Activated CD8-positive, alpha-beta memory T cell treated with anti-CD3 and anti-CD28 coated beads, Interleukin-2, amount 50 U/mL, for 1 hour (primary cell): ENCODE data around the gene GK.
A peak's percentile ranks its signal among the peaks of the same experiment; 100 is the strongest.
"Not testable (repeated sequence)": the region's sequence is repeated elsewhere in the genome, so short reads cannot be mapped to it uniquely, and the experiment has no call there.

Source experiments
- DNase-seq: peaks from one replicate; pipeline ENCODE4 v3.0.0-alpha.2; 2020; ENCODE audit errors: extremely low read depth

The GK gene

GRCh38 chrX:30653415-30654131 is at the start of gene GK:
Gene GK (plus strand): TSS chrX:30653423. CDS start chrX:30653538, 115 bp downstream.
- no peak for DNase-seq

GRCh38 chrX:30607155-30607554 is 46.1 kb upstream of the GK start:
- DNase-seq = no peak

GRCh38 chrX:30610026-30610425 is 43.2 kb upstream of the GK start:
- DNase-seq = no peak

GRCh38 chrX:30612250-30612655 is 41.0 kb upstream of the GK start:
- DNase-seq = no peak

- no peak for DNase-seq
Measured at GRCh38 chrX:30613721-30614120, 39.5 kb upstream of the GK start.

GRCh38 chrX:30615229-30615628 is 38.0 kb upstream of the GK start:
- no peak for DNase-seq

GRCh38 chrX:30618160-30618765 is 35.0 kb upstream of the GK start:
- DNase-seq = no peak

- no peak for DNase-seq
Measured at GRCh38 chrX:30620125-30620524, 33.1 kb upstream of the GK start.

GRCh38 chrX:30620980-30621618 is 32.1 kb upstream of the GK start:
- DNase-seq = no peak

- DNase-seq = no peak
Measured at GRCh38 chrX:30622361-30622760, 30.9 kb upstream of the GK start.

- no peak for DNase-seq
Measured at GRCh38 chrX:30626402-30626801, 26.8 kb upstream of the GK start.

- no peak for DNase-seq
Measured at GRCh38 chrX:30627818-30628652, 25.2 kb upstream of the GK start.

GRCh38 chrX:30634070-30634469 is 19.2 kb upstream of the GK start:
- DNase-seq = not testable (repeated sequence)

GRCh38 chrX:30635630-30636029 is 17.6 kb upstream of the GK start:
- no peak for DNase-seq

- no peak for DNase-seq
Measured at GRCh38 chrX:30637874-30638815, 15.1 kb upstream of the GK start.

GRCh38 chrX:30639702-30640101 is 13.5 kb upstream of the GK start:
- not testable (repeated sequence) for DNase-seq

GRCh38 chrX:30642642-30643041 is 10.6 kb upstream of the GK start:
- no peak for DNase-seq

- no peak for DNase-seq
Measured at GRCh38 chrX:30643313-30643821, 9.9 kb upstream of the GK start.

GRCh38 chrX:30649859-30650258 is 3.4 kb upstream of the GK start:
- no peak for DNase-seq

- DNase-seq = peak; percentile 76
Measured at GRCh38 chrX:30652527-30653414, 452 bp upstream of the GK start.
